ENCODE data around the gene CHADL. TPM values are rescaled to one million over a fixed set of nuclear protein-coding genes. Genes with fewer than 3 reads are reported as not detected.

Gene CHADL
- total and polyA plus RNA-seq, 10 of the 15 experiments (the other 5 are each of a cell fraction or from before 2014, with no cell fraction given): 0.24 TPM; not detected in 9

DNA sequence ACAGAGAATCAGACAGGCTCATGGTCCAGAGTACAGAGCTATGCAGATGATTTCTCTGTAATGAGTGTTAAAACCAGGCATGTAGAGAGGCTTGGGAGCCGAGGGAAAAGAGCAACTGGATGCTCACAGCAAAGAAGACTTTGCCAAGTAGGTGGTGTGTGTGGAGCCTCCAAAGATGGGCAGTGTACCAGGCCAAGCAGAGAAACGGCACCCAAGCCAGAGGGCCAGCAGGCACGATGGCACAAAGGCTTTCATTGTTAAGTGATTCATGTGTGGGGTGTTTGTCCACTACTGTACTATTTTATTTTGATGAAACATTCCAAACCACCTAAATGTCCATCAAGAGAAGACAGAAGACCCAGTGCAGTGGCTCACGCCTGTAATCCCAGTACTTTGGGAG lies 34.1 kb upstream of the CHADL start (continued):
- TF ChIP-seq, protein P1, sequence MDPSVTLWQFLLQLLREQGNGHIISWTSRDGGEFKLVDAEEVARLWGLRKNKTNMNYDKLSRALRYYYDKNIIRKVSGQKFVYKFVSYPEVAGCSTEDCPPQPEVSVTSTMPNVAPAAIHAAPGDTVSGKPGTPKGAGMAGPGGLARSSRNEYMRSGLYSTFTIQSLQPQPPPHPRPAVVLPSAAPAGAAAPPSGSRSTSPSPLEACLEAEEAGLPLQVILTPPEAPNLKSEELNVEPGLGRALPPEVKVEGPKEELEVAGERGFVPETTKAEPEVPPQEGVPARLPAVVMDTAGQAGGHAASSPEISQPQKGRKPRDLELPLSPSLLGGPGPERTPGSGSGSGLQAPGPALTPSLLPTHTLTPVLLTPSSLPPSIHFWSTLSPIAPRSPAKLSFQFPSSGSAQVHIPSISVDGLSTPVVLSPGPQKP (IDR thresholded peaks at IDR 0.05; ENCODE audit: low read depth, low read length): no peak

DNA sequence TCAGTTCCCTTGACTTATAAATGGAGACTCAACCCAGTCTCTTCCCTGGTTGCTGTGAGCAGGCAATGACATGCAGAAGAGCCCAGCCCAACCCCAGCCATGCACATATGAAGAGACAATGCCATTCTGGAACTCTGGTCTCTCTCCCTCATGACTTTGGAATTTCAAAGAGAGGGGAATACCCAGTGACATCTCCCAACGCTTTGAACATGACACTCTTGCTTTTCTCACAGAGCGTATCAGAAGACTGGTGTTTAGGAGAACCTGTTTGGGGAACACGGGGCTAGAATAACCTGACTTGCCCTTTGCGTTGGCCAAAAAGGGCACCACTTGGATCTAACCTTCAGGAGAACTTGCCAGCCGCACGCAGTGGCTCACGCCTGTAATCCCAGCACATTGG lies 32.4 kb upstream of the CHADL start:
- 88% methylated on average over 7 of the region's 7 CpGs for WGBS (ENCODE audit: insufficient coverage, insufficient replicate concordance, low lambda C conversion rate, missing lambda C conversion rate)
- no peak for ATAC-seq
- TF ChIP-seq, protein P2, sequence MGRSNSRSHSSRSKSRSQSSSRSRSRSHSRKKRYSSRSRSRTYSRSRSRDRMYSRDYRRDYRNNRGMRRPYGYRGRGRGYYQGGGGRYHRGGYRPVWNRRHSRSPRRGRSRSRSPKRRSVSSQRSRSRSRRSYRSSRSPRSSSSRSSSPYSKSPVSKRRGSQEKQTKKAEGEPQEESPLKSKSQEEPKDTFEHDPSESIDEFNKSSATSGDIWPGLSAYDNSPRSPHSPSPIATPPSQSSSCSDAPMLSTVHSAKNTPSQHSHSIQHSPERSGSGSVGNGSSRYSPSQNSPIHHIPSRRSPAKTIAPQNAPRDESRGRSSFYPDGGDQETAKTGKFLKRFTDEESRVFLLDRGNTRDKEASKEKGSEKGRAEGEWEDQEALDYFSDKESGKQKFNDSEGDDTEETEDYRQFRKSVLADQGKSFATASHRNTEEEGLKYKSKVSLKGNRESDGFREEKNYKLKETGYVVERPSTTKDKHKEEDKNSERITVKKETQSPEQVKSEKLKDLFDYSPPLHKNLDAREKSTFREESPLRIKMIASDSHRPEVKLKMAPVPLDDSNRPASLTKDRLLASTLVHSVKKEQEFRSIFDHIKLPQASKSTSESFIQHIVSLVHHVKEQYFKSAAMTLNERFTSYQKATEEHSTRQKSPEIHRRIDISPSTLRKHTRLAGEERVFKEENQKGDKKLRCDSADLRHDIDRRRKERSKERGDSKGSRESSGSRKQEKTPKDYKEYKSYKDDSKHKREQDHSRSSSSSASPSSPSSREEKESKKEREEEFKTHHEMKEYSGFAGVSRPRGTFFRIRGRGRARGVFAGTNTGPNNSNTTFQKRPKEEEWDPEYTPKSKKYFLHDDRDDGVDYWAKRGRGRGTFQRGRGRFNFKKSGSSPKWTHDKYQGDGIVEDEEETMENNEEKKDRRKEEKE (IDR thresholded peaks at IDR 0.05): no peak
- TF ChIP-seq ATF7 (IDR thresholded peaks at IDR 0.05; ENCODE audit: low read depth): no peak
- TF ChIP-seq SMARCA5 (IDR thresholded peaks at IDR 0.05): no peak
- no peak for TF ChIP-seq ZNF207 (IDR thresholded peaks at IDR 0.05; ENCODE audit: borderline replicate concordance)
- no peak for TF ChIP-seq TBL1XR1 (IDR thresholded peaks at IDR 0.05; ENCODE audit: low read depth, low read length)
- TF ChIP-seq, protein P3, sequence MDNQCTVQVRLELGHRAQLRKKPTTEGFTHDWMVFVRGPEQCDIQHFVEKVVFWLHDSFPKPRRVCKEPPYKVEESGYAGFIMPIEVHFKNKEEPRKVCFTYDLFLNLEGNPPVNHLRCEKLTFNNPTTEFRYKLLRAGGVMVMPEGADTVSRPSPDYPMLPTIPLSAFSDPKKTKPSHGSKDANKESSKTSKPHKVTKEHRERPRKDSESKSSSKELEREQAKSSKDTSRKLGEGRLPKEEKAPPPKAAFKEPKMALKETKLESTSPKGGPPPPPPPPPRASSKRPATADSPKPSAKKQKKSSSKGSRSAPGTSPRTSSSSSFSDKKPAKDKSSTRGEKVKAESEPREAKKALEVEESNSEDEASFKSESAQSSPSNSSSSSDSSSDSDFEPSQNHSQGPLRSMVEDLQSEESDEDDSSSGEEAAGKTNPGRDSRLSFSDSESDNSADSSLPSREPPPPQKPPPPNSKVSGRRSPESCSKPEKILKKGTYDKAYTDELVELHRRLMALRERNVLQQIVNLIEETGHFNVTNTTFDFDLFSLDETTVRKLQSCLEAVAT (IDR thresholded peaks at IDR 0.05): no peak
- TF ChIP-seq STAT1 (conservative IDR thresholded peaks at IDR 0.05): no peak
- no peak for TF ChIP-seq ZBED1 (IDR thresholded peaks at IDR 0.05; ENCODE audit: borderline replicate concordance)
- no peak for TF ChIP-seq SRF (IDR thresholded peaks at IDR 0.05; ENCODE audit: low read depth in 2 of 2, low read length in 2 of 2)
- TF ChIP-seq CREB1 (IDR thresholded peaks at IDR 0.05; ENCODE audit: low read depth): no peak
- no peak for TF ChIP-seq SIX5 (IDR thresholded peaks at IDR 0.05; ENCODE audit: low read depth, low read length, severe bottlenecking)
- TF ChIP-seq NR2F1 (conservative IDR thresholded peaks at IDR 0.05): no peak
- TF ChIP-seq ZNF384 (IDR thresholded peaks at IDR 0.05; ENCODE audit: borderline replicate concordance, low read depth, low read length): no peak
- no peak for FAIRE-seq
- Histone ChIP-seq H3K27ac (ENCODE audit: control insufficient read depth, insufficient read depth) (no peak overlapping the region), H2AFZ (ENCODE audit: control insufficient read depth, low read depth, low read length) (no peak overlapping the region), H3K9ac (ENCODE audit: control insufficient read depth, insufficient read depth, low read length) (no peak overlapping the region), H3K4me2 (ENCODE audit: control insufficient read depth, insufficient read depth) (no peak overlapping the region), H3K4me3 (no peak overlapping the region), H3K36me3 (ENCODE audit: control insufficient read depth in 2 of 2, insufficient read depth in 2 of 2, low read length in 1 of 2) (peaks cover 20 to 27% of the 10 kb centered on the region in 2 experiments), H3K9me3 (replicated peaks; ENCODE audit: control insufficient read depth, insufficient read depth, low read length) (no peaks in the 10 kb centered on the region), H4K20me1 (ENCODE audit: control insufficient read depth, insufficient read depth) (no peaks in the 10 kb centered on the region), H3K79me2 (ENCODE audit: control insufficient read depth, insufficient read depth, low read length) (no peaks in the 10 kb centered on the region), H3K4me1 (ENCODE audit: control insufficient read depth, insufficient read depth, low read length) (no peaks in the 10 kb centered on the region), H3K27me3 (replicated peaks in 1 of 2; ENCODE audit: control insufficient read depth in 2 of 2, insufficient read depth in 2 of 2, low read length in 1 of 2) (no peaks in the 10 kb centered on the region)
- BruUV-seq (replicated peaks): no TSS peak
- ChIA-PET POLR2A (no interaction called here), RAD21 (ENCODE audit: unreplicated experiment) (no interaction called here), CTCF (no interaction called here), SMC1A (ENCODE audit: uncharacterized antibody, unreplicated experiment) (interaction anchor here (0.6 kb wide), 1 partner anchor 316 kb away, joined by 3 read pairs; no protein-coding TSS in a partner anchor)
- intact Hi-C loops (cut with micrococcal nuclease; ENCODE audit: unreplicated experiment): no loop called here
- in situ Hi-C loops (cut with MboI): no loop called here
- DNase-seq (ENCODE audit: low read depth, low spot score): no peak
